HuH-7.5 (cell line): ENCODE data around the gene FOXO1.

ENCODE experiments used
- DNase-seq: peaks from one replicate; pipeline ENCODE4 v3.0.0; 2011; ENCODE audit warnings: low spot score

Gene FOXO1

DNA sequence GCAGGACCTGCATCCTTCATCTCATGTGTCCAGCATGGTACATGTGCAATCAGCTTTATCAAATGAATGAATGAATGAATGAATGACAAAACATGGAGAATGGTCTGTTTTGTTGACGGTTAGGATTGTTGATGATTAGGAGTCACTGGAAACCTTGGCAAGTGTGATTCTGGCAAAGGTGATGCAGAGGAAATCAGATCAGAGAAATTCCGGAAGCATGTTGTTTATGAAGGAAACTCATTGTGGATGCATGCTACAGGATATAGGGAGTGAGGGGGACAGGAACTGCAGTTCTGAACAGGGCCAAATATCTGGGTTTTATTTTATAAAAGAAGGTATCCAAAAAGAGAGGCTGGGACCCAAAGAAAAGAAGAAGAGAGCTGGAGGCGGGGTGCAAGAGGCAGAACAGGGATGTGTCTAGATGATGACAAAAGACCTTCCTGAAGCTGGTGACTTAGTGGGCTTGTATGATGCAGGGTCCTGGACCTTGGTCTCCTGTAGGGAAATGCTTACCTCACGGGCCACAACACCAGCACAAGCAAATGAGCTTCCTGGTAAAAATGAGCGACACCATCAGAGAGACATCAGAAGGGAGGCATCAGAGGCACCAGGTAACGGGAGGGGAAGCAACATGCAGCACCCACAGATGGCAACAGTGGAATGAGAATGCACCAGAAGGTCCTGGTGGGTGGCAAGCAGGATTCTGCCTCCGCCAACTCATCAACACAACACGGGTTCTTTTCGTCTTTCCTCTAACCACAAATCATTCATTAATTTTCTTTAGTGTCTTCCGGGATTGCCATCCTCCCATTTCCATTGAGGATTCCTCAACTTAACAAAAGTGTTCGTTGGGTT is 159.6 kb downstream of the FOXO1 start:
- no peak for DNase-seq
